ENCODE data around the gene CALML4.

DNA sequence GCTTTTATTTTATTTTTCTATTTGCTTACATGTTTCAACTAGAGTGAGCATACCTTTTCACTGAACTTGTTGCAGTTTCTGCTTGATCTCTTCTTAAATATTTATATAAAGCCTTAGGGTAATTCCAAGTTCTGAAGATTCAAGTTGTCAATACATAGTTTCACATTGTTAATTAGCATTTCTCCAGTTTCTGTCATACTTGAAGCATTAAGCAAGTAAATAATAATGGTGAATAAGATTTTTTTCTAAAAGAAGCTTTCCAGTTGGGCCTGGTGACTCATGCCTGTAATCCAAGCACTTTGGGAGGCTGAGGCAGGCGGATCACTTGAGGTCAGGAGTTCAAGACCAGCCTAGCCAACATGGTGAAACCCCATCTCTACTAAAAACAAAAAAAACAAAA lies 53.9 kb downstream of the CALML4 start:
- TF ChIP-seq, protein P1, sequence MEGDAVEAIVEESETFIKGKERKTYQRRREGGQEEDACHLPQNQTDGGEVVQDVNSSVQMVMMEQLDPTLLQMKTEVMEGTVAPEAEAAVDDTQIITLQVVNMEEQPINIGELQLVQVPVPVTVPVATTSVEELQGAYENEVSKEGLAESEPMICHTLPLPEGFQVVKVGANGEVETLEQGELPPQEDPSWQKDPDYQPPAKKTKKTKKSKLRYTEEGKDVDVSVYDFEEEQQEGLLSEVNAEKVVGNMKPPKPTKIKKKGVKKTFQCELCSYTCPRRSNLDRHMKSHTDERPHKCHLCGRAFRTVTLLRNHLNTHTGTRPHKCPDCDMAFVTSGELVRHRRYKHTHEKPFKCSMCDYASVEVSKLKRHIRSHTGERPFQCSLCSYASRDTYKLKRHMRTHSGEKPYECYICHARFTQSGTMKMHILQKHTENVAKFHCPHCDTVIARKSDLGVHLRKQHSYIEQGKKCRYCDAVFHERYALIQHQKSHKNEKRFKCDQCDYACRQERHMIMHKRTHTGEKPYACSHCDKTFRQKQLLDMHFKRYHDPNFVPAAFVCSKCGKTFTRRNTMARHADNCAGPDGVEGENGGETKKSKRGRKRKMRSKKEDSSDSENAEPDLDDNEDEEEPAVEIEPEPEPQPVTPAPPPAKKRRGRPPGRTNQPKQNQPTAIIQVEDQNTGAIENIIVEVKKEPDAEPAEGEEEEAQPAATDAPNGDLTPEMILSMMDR (IDR thresholded peaks at IDR 0.05): no peak
- no peak for TF ChIP-seq POLR2AphosphoS5 (IDR thresholded peaks at IDR 0.05)
